Keratinocyte (primary cell): ENCODE data around the gene TRIM14. TPM values are rescaled to one million over a fixed set of nuclear protein-coding genes. Genes with fewer than 3 reads are reported as not detected.

Experiments
- DNase-seq: peaks from one replicate; pipeline ENCODE4 v3.0.0-alpha.2; 2011; ENCODE audit warnings: low read depth, missing footprints, low spot score
- FAIRE-seq: peaks from 2 replicates; lab custom pipeline; 2011; peaks lifted over from hg19 to GRCh38; lab: Jason Lieb, UNC
- H2AFZ ChIP-seq: 2 replicates; pipeline ENCODE4 v1.6.0; 2012; ENCODE audit warnings: low read length, control low read depth, inconsistent platforms; ENCODE audit not compliant: control insufficient read depth
- H3K27ac ChIP-seq: 2 replicates; pipeline ENCODE4 v1.5.1; 2011; ENCODE audit warnings: low read length; ENCODE audit not compliant: control insufficient read depth, insufficient read depth
- H3K27me3 ChIP-seq: 3 replicates; pipeline ENCODE4 v1.6.0; 2011; ENCODE audit warnings: low read length; ENCODE audit not compliant: control insufficient read depth, insufficient read depth; ENCODE audit errors: extremely low read depth
- H3K36me3 ChIP-seq, 2 experiments: 2 replicates in 1 of 2; 3 replicates in 1 of 2; pipeline ENCODE4 v1.5.1; 2011; ENCODE audit warnings: low read length in 2 of 2, mild to moderate bottlenecking in 1 of 2; ENCODE audit not compliant: control insufficient read depth in 2 of 2, insufficient read depth in 2 of 2; ENCODE audit errors: extremely low read depth in 1 of 2
- H3K4me1 ChIP-seq: 3 replicates; pipeline ENCODE4 v1.5.1; 2011; ENCODE audit warnings: low read length; ENCODE audit not compliant: control insufficient read depth, insufficient read depth; ENCODE audit errors: extremely low read depth
- H3K4me2 ChIP-seq: 3 replicates; pipeline ENCODE4 v1.6.0; 2011; ENCODE audit warnings: low read depth, low read length; ENCODE audit not compliant: control insufficient read depth, insufficient read depth; ENCODE audit errors: extremely low read depth
- H3K4me3 ChIP-seq, 3 experiments: fragments of 200-600 bp in 1 of 3; sonication (generic) in 1 of 3; 2 replicates in 2 of 3; 3 replicates in 1 of 3; pipeline ENCODE4 v1.5.1; 2011 to 2016; ENCODE audit warnings: low read length in 3 of 3, mild to moderate bottlenecking in 3 of 3, control low read depth in 2 of 3, inconsistent platforms in 1 of 3, low read depth in 1 of 3, mixed read lengths in 1 of 3, mixed run types in 1 of 3, moderate library complexity in 1 of 3; ENCODE audit not compliant: control insufficient read depth in 2 of 3, insufficient read depth in 2 of 3; ENCODE audit errors: extremely low read depth in 1 of 3
- H3K79me2 ChIP-seq: 2 replicates; pipeline ENCODE4 v1.6.0; 2012; ENCODE audit warnings: low read length; ENCODE audit not compliant: control insufficient read depth, insufficient read depth
- H3K9ac ChIP-seq: 3 replicates; pipeline ENCODE4 v1.6.0; 2011; ENCODE audit warnings: low read length; ENCODE audit not compliant: control insufficient read depth, insufficient read depth; ENCODE audit errors: extremely low read depth
- H3K9me1 ChIP-seq: 3 replicates; pipeline ENCODE4 v1.6.0; 2011; ENCODE audit warnings: low read length; ENCODE audit not compliant: control insufficient read depth, insufficient read depth; ENCODE audit errors: extremely low read depth
- H3K9me3 ChIP-seq: 2 replicates; pipeline ENCODE4 v1.5.1; 2012; ENCODE audit warnings: low read depth, low read length; ENCODE audit not compliant: control insufficient read depth
- H4K20me1 ChIP-seq: 3 replicates; pipeline ENCODE4 v1.6.0; 2011; ENCODE audit warnings: low read length; ENCODE audit not compliant: control insufficient read depth, insufficient read depth; ENCODE audit errors: extremely low read depth
- EZH2 ChIP-seq: IDR thresholded peaks from one replicate; pipeline ENCODE4 v1.6.1; 2012; ENCODE audit warnings: inconsistent platforms, mild to moderate bottlenecking, low read length, moderate library complexity
- dilution Hi-C: fragments of 300-500 bp; cut with MboI; formaldehyde crosslinking; loops from one replicate; pipeline ENCODE4 v1.7.0; 2020; ENCODE audit warnings: low sequenced_read_pairs; ENCODE audit not compliant: extremely low pct_ligation_motif_present
- polyA plus RNA-seq, 5 experiments: library from polyadenylated mRNA; depleted of rRNA in 3 of 5; stranded (reverse) in 3 of 5; stranded (forward) in 1 of 5; unstranded in 1 of 5; fragments of >200 nt; gene quantifications; 1 replicate in 1 of 5; 2 replicates in 3 of 5; 3 replicates in 1 of 5; pipeline versions ENCODE4 v1.2.1 to v1.2.3, GENCODE V29; 2011 to 2012; ENCODE audit warnings: missing spikeins in 2 of 5, low read depth in 1 of 5, low replicate concordance in 1 of 5
- TF ChIP-seq, protein P1 (sequence below), 3 experiments: IDR thresholded peaks in 1 of 3; conservative IDR thresholded peaks in 1 of 3; optimal IDR thresholded peaks in 1 of 3; 2 replicates in 2 of 3; 3 replicates in 1 of 3; pipeline versions ENCODE3 to v1.5.1; 2011; ENCODE audit warnings: low read length in 3 of 3, mild to moderate bottlenecking in 3 of 3, moderate library complexity in 2 of 3, control low read depth in 1 of 3, inconsistent platforms in 1 of 3; ENCODE audit not compliant: insufficient read depth in 2 of 3; ENCODE audit errors: extremely low read depth in 1 of 3

Gene TRIM14
- polyA plus RNA-seq, 1 donor (not counting 4 experiments of a cell fraction or from before 2014, with no cell fraction given) = 22.1 TPM

- H3K79me2 ChIP-seq = peaks cover 6% of the 10 kb centered on the region
- DNase-seq (peak; percentile 57), FAIRE-seq (peak; percentile 84)
- no peaks in the 10 kb centered on the region for H3K9me3 ChIP-seq
- no peak overlapping the region for H3K4me3 ChIP-seq
- H3K9ac ChIP-seq = no peak overlapping the region
- peak overlapping the region; percentile 9 for H3K4me2 ChIP-seq
- peaks cover 10 to 12% of the 10 kb centered on the region in 2 experiments for H3K36me3 ChIP-seq
- H2AFZ ChIP-seq = peak overlapping the region; percentile 44
- H3K9me1 ChIP-seq = no peaks in the 10 kb centered on the region
- H3K4me1 ChIP-seq = peaks cover 19% of the 10 kb centered on the region
- dilution Hi-C loops = no loop called here
- TF ChIP-seq EZH2 = no peak
- TF ChIP-seq, protein P1, sequence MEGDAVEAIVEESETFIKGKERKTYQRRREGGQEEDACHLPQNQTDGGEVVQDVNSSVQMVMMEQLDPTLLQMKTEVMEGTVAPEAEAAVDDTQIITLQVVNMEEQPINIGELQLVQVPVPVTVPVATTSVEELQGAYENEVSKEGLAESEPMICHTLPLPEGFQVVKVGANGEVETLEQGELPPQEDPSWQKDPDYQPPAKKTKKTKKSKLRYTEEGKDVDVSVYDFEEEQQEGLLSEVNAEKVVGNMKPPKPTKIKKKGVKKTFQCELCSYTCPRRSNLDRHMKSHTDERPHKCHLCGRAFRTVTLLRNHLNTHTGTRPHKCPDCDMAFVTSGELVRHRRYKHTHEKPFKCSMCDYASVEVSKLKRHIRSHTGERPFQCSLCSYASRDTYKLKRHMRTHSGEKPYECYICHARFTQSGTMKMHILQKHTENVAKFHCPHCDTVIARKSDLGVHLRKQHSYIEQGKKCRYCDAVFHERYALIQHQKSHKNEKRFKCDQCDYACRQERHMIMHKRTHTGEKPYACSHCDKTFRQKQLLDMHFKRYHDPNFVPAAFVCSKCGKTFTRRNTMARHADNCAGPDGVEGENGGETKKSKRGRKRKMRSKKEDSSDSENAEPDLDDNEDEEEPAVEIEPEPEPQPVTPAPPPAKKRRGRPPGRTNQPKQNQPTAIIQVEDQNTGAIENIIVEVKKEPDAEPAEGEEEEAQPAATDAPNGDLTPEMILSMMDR (optimal IDR thresholded peaks at IDR 0.05 in 1 of 3, IDR thresholded peaks at IDR 0.05 in 1 of 3, conservative IDR thresholded peaks at IDR 0.05 in 1 of 3; ENCODE audit: extremely low read depth in 1 of 3, insufficient read depth in 2 of 3, low read length in 3 of 3) = no peak
- no peaks in the 10 kb centered on the region for H3K27me3 ChIP-seq
- no peaks in the 10 kb centered on the region for H4K20me1 ChIP-seq
- peak overlapping the region; percentile 27 for H3K27ac ChIP-seq
These were observed 43.7 kb downstream of the TRIM14 start for GRCh38 chr9:98075332-98075805.

DNA sequence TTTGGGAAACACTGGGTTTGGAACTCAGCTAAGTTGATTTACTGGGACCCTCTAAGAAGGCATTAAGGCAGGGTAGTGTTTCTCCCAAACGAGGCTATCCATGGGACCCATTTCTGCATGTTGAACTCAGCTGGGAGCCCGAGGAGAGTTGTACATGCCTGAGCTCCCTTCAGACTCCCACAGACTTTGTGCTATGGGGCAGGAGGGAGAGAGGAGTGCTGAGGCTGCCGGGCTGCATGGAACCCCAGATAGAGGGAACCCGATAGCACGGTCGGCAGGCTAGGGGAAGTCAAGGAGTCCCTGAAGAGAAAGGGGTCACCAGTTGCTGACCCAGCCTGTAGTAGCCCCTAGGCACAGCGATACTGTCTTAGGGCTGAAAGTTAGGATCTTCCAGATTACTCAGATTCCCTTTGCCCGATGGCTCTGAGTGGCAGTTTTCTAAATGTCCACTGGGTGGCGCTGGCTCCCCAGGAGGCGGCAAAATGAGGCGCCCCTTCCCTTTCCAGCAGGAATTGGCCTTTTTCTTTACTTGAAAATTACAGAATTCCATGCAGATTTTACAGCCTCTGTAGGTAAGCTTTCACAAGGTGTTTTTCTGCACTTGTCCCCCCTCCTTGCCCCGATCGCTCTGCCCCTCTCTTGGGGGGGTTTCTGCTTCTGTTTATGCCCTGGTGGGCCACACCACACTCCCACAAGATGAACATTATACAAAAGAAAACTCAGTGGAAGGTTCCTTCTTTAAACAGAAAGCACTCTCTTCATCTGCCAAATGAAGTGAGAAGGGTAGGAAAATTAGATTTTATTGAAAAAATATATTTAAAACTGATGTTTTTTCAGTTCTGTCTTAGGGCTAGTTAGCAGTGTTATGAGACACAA is 44.7 kb downstream of the TRIM14 start:
- Histone ChIP-seq H3K9me1 (no peaks in the 10 kb centered on the region), H3K4me3 (no peak overlapping the region), H3K4me2 (peak overlapping the region; percentile 16), H3K9me3 (no peaks in the 10 kb centered on the region), H3K36me3 (peaks cover 8 to 10% of the 10 kb centered on the region in 2 experiments), H2AFZ (no peak overlapping the region), H3K4me1 (peaks cover 19% of the 10 kb centered on the region), H3K27me3 (no peaks in the 10 kb centered on the region), H4K20me1 (no peaks in the 10 kb centered on the region), H3K79me2 (peaks cover 9% of the 10 kb centered on the region), H3K9ac (no peak overlapping the region), H3K27ac (peak overlapping the region; percentile 27)
- dilution Hi-C loops = no loop called here
- no peak for TF ChIP-seq EZH2
- TF ChIP-seq, protein P1 (optimal IDR thresholded peaks at IDR 0.05 in 1 of 3, IDR thresholded peaks at IDR 0.05 in 1 of 3, conservative IDR thresholded peaks at IDR 0.05 in 1 of 3; ENCODE audit: extremely low read depth in 1 of 3, insufficient read depth in 2 of 3, low read length in 3 of 3) = peak; percentile 81 to 94 (median 88)
- DNase-seq (no peak), FAIRE-seq (no peak)
